H1 (cell line): Measurements from ENCODE around the gene ARHGAP22. TPM values are rescaled to one million over a fixed set of nuclear protein-coding genes. Genes with fewer than 3 reads are reported as not detected.

Experiments used
- ATF2 ChIP-seq: IDR thresholded peaks from 2 replicates; pipeline ENCODE4 v1.6.1; 2012; ENCODE audit warnings: low read length, inconsistent platforms
- CHD1 ChIP-seq: IDR thresholded peaks from 2 replicates; pipeline ENCODE4 v1.6.1; 2012; ENCODE audit warnings: low read depth, low read length, improper control_type of control experiment
- CTBP2 ChIP-seq: IDR thresholded peaks from 2 replicates; pipeline ENCODE4 v1.7.0; 2011; ENCODE audit warnings: borderline replicate concordance, mild to moderate bottlenecking, moderate library complexity, mixed read lengths, low read length; ENCODE audit not compliant: insufficient read depth, insufficient read length
- E2F6 ChIP-seq: IDR thresholded peaks from 2 replicates; pipeline ENCODE4 v1.6.1; 2012; ENCODE audit warnings: inconsistent platforms
- EP300 ChIP-seq, 2 experiments: IDR thresholded peaks; 1 replicate in 1 of 2; 2 replicates in 1 of 2; pipeline ENCODE4 v1.6.1; 2011 to 2012; ENCODE audit warnings: low read depth in 2 of 2, low read length in 2 of 2, mild to moderate bottlenecking in 2 of 2, borderline replicate concordance in 1 of 2, inconsistent platforms in 1 of 2, moderate library complexity in 1 of 2
- NRF1 ChIP-seq: IDR thresholded peaks from 2 replicates; pipeline ENCODE4 v1.6.1; 2011; ENCODE audit warnings: mild to moderate bottlenecking, low read depth, low read length, improper control_type of control experiment
- PHF8 ChIP-seq: fragments of 200-600 bp; sonication (generic); conservative IDR thresholded peaks from 2 replicates; pipeline ENCODE4 v1.7.1; 2012; ENCODE audit warnings: low read depth, mild to moderate bottlenecking, inconsistent platforms, low read length, moderate library complexity
- YY1 ChIP-seq: IDR thresholded peaks from 2 replicates; pipeline ENCODE4 v1.6.1; 2011; ENCODE audit warnings: low read depth, mild to moderate bottlenecking, low read length
- polyA plus RNA-seq, 7 experiments: library from polyadenylated mRNA; depleted of rRNA in 3 of 7; stranded (reverse) in 5 of 7; unstranded in 2 of 7; fragments of >200 nt in 5 of 7; fragments of 200-250 nt in 2 of 7; gene quantifications; 1 replicate in 5 of 7; 2 replicates in 1 of 7; 4 replicates in 1 of 7; pipeline versions ENCODE4 v1.2.1 to v1.2.3, GENCODE V29; 2011 to 2013; ENCODE audit warnings: missing spikeins in 2 of 7, mixed read lengths in 2 of 7
- total RNA-seq: library from RNA; stranded (reverse); fragmentation: NEBNext Ultra II Directional; extraction: Animal tissue kit (Norgen Biotek cat#: 25700); gene quantifications from 2 replicates; pipeline ENCODE4 v1.2.1, GENCODE V29; 2021

ARHGAP22 gene
- total and polyA plus RNA-seq, 2 of the 8 experiments (the other 6 are each of a cell fraction or from before 2014, with no cell fraction given) = 3.6 to 11.2 TPM

GRCh38 chr10:48400129-48400849, 204.6 kb downstream of the ARHGAP22 start (continued):
- TF ChIP-seq ATF2 = no peak
- TF ChIP-seq EP300 (IDR thresholded peaks at IDR 0.05; ENCODE audit: borderline replicate concordance in 1 of 2, low read depth in 2 of 2, low read length in 2 of 2) = no peak
- TF ChIP-seq CHD1 = no peak
- TF ChIP-seq E2F6 = no peak
- TF ChIP-seq CTBP2 = no peak
- TF ChIP-seq YY1 = no peak
- TF ChIP-seq PHF8 = no peak
- TF ChIP-seq NRF1 = no peak
